ENCODE results near the gene SUGCT.

GRCh38 chr7:40348126-40348728 is 213.4 kb downstream of the SUGCT start:
- no peak for TF ChIP-seq CTCF (IDR thresholded peaks at IDR 0.05; ENCODE audit: insufficient read depth, low read length)
- TF ChIP-seq REST (IDR thresholded peaks at IDR 0.05; ENCODE audit: insufficient replicate concordance, low read depth): no peak
- TF ChIP-seq POLR2AphosphoS5 (IDR thresholded peaks at IDR 0.05; ENCODE audit: low read depth): no peak
- TF ChIP-seq GABPA (IDR thresholded peaks at IDR 0.05; ENCODE audit: low read depth): no peak
